Measurements from ENCODE around the gene TBCD.

TBCD gene

DNA sequence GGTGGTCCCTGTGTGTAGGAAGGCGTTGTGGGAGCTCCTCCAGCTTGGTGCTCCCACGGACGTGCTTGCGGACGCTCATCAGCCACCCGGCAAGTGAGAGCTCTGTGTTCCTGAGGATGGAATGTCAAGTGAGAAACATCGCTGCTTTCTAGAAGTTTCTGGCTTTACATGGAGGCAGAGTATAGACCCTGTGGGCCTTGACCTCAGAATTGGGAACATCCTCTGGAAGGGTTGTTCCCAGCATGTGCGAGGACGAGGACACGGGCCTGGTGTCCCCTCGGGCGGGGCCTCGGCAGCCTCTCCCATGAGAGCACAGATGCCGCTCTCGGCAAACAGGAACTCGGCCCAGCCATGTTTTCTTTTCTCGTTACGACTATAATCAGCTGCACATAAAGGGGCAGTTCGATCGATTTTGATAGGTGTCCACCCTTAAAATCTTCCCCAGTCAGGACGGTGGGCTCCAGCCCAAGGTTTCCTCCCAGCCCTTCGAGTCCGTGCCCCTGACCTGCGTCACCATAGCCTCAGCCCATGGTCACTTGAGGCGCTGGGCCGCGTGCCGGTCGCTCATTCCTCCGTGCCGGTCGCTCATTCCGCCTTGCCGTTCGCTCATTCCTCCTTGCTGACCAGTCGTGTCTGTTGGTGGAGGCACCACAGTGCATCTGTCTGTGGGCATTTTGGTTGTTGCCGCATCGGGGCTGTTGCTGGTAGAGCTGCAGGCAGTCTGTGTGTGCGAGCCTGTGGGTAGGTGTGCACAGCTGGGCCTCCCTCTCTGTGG lies 179.2 kb downstream of the TBCD start:
- H3K4me3 ChIP-seq (ENCODE audit: low read depth, low read length) = no peak overlapping the region
- TF ChIP-seq, protein P1, sequence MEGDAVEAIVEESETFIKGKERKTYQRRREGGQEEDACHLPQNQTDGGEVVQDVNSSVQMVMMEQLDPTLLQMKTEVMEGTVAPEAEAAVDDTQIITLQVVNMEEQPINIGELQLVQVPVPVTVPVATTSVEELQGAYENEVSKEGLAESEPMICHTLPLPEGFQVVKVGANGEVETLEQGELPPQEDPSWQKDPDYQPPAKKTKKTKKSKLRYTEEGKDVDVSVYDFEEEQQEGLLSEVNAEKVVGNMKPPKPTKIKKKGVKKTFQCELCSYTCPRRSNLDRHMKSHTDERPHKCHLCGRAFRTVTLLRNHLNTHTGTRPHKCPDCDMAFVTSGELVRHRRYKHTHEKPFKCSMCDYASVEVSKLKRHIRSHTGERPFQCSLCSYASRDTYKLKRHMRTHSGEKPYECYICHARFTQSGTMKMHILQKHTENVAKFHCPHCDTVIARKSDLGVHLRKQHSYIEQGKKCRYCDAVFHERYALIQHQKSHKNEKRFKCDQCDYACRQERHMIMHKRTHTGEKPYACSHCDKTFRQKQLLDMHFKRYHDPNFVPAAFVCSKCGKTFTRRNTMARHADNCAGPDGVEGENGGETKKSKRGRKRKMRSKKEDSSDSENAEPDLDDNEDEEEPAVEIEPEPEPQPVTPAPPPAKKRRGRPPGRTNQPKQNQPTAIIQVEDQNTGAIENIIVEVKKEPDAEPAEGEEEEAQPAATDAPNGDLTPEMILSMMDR (IDR thresholded peaks at IDR 0.05; ENCODE audit: low read depth, low read length) = no peak
- no peaks in the 10 kb centered on the region for H3K9me3 ChIP-seq
- H3K4me1 ChIP-seq = no peaks in the 10 kb centered on the region
- H3K36me3 ChIP-seq = peaks cover 40% of the 10 kb centered on the region
- no peaks in the 10 kb centered on the region for H3K27me3 ChIP-seq
- DNase-seq = peak; percentile 4

DNA sequence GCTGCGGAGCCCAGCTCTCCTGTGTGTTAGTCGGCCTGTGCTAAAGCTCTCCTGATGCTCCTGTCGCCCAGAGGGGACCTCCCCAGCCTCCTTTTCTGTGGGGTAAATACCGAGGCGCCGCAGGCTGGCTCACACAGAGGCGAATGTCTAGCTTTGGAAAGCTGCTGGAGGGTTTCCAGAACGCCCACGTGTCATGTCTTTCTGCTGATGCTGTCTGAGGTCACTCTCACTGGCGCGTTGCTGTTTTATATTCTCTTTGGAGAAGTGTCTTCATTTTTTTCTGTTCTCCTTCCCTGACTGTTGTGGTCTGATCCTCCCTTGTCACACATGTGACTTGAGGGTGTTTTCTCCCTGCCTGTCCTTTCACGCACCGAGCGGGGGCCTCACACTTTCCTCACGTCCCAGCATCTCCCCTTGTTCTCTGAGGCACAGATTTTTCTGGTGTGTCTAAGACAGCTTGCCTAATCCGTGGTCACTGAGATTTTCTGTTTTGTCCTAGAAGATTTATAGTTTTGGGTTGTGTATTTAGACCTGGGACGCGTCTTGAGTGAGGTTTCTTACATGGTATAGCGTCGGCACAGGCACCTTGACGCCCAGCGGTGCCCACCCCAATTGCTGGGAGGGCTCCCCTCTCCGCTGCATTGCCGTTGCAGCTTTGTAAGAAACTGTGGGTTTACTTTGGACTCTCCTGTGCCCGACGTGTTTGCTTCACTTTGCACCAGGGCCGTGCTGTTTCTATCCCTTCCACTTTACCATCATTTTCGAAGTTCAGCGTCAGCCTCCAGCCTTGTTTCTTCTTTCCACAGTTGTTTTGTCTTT lies 180.0 kb downstream of the TBCD start:
- Histone ChIP-seq H3K4me3 (ENCODE audit: low read depth, low read length) (no peak overlapping the region), H3K4me1 (no peaks in the 10 kb centered on the region), H3K27me3 (no peaks in the 10 kb centered on the region), H3K9me3 (no peaks in the 10 kb centered on the region), H3K36me3 (peaks cover 36% of the 10 kb centered on the region)
- peak; percentile 34 for DNase-seq
- TF ChIP-seq, protein P1 (IDR thresholded peaks at IDR 0.05; ENCODE audit: low read depth, low read length) = no peak

DNA sequence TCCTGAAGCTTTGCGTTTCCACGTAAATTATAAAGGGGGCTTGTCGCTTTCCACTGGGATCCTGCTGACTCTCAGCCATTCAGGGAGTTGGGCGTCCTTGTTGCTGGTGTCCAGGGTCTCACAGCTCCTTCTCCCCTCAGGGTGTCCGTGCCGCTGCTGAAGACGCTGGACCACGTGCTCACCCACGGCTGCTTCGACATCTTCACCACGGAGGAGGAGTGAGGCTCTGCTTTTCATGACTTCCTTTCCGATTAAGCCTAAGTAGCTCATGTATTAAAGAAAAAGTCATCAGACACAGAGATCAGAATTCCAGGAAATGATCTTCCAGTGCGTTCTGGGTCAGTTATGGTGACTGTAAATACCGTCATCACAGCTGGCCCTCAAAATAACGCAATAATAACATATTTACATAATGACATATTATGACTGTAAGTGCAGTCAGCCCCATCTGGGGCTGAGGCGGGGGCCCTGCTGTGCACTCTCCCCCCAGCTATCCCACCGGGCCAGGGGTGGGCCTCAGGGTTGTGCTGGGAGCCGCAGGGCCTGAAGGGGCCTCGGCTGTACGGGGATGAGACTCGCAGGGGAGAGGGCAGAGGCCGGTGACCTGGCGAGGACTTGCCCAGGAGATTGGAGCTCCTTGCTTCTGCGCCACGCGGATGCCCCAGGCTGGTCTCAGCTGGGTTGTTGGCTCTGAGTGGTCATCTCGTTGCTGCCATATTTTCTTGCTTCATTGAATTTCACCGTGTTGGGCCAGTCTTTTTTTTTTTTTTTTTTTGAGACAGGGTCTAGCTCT lies 180.8 kb downstream of the TBCD start:
- peak; percentile 4 for DNase-seq
- Histone ChIP-seq H3K9me3 (no peaks in the 10 kb centered on the region), H3K4me3 (ENCODE audit: low read depth, low read length) (no peak overlapping the region), H3K36me3 (peaks cover 32% of the 10 kb centered on the region), H3K27me3 (no peaks in the 10 kb centered on the region), H3K4me1 (no peaks in the 10 kb centered on the region)
- TF ChIP-seq, protein P1 (IDR thresholded peaks at IDR 0.05; ENCODE audit: low read depth, low read length) = no peak

DNA sequence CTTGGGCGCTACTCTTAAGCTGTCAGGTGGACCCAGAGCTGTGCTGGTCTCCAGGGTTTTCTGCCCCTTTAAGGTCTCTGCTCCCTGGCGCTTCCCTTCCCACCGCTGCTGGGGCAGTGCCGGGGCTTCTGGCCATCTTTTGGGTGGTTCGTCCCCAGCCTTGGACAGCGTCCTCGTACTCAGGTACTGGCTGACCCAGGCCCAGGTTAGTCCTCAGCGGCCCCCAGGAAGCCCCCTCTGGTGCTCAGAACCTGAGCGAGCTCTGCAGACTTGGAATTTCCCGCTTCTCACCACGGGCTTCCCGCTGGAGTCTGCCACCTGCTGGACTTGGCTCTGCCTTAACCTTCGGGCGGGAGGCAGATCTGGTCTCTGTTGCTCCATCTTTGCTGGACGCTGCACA lies 182.0 kb downstream of the TBCD start:
- no peaks in the 10 kb centered on the region for H3K9me3 ChIP-seq
- no peaks in the 10 kb centered on the region for H3K27me3 ChIP-seq
- peaks cover 30% of the 10 kb centered on the region for H3K36me3 ChIP-seq
- H3K4me1 ChIP-seq = no peaks in the 10 kb centered on the region
- H3K4me3 ChIP-seq (ENCODE audit: low read depth, low read length) = no peak overlapping the region
- DNase-seq = peak; percentile 6
- TF ChIP-seq, protein P1 (IDR thresholded peaks at IDR 0.05; ENCODE audit: low read depth, low read length) = no peak

DNA sequence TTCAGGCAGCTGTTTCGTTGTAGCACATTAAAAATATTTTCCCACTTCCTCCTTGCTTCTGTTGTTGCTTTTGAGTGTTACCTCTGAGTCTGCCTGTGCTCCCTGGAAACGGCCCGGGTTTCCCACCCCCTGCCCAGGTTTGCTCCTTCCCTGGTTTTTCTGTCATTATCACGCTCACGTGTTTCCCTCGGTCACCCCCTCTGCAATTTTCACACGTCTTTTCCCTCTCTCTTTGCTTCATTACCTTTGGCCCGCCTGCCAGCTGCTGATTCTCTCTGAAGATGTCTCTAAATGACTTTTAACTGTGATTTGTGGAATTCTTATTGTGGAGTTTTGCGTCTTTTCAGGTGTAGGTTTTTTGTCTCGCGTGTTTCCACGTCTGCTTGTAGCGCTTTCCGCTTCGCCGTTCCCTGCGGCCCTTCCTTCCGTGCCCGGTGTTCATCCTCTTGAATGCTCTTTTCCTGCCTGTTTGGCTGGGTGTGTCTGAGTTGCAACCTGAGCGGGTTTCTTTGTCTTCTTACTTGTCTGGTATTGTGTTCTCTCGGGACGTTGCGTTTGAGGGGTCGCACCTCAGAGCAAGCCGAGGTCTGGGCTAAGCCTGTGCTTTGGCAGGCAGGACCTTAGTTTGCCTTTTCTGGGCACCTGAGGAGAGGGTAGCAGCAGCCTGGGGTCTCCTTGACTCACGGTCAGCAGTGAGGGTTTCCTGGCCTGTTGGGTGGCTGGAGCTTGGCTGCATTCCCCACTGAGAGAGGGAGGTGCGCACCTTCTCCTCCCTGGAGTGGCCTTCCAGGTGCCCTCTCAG lies 184.3 kb downstream of the TBCD start:
- Histone ChIP-seq H3K27me3 (no peaks in the 10 kb centered on the region), H3K4me3 (ENCODE audit: low read depth, low read length) (no peak overlapping the region), H3K4me1 (no peaks in the 10 kb centered on the region), H3K9me3 (no peaks in the 10 kb centered on the region), H3K36me3 (peaks cover 13% of the 10 kb centered on the region)
- TF ChIP-seq, protein P1 (IDR thresholded peaks at IDR 0.05; ENCODE audit: low read depth, low read length) = no peak
- no peak for DNase-seq
